HG02981 (cell line): ENCODE results near the gene KMT5B.

ENCODE experiments used
- ATAC-seq: cut with Tn5 transposase; IDR thresholded peaks from one replicate; pipeline ENCODE4 v1.9.1; 2021; ENCODE audit warnings: mild to moderate bottlenecking, moderate library complexity; ENCODE audit not compliant: unreplicated experiment

The KMT5B gene

DNA sequence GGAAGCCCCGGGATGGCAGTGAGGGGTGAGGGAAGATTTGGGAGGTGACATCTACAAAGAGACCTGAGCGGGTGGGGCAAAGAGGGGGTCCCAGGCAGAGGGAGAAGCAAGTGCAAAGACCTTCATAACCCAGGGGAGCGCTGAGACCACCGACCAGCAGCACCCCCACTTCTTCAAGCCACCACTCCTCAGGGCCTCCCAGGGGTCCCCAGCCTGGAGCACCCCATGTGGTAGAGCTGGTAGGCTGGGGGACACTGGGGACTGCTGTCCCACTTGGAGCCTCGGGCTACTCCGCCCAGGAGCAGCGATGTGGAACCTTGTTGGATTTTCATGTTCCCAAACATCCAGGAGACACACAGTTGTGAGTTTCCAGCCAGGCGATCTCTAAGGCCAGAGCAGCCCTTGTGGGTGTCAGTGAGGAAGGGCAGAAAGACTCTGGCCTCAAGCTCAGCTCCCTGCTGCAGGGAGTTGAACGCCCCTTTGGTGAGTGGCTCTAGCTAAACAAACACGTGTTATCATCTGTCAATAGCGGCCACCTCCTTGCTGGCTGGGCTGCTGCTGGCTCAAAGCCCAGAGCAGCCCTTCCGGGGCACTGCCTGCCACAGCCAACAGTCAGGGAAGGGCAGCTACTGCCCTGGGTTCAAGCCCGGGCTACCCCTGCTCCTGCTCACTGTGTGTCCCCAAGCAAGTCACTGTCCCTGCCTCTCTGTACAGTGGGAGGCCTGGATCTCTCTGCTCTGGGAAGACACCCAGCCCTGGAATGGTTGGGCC lies 66.2 kb downstream of the KMT5B start:
- no peak for ATAC-seq

DNA sequence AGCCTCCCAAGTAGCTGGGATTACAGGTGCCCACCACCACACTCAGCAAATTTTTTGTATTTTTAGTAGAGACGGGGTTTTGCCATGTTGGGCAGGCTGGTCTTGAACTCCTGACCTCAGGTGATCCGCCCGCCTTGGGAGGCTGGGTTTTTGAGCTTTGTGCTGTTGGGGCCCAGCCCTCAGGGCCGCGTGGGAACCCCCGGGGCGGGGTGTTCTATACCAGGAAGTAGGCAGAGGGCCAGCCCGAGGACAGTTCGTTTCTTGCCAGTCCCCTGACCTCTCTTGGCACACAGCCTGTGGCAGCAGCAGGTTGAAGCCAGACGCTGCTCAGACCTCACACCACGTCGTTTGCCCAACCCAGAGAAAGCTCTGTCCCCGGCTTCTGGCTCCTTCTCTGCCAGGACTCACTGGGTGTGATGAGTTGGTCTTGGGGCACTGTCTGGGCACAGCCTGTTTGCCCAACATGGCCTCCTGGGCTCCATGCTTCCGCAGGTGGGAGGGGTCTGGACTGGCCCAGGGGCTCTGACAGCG lies 67.0 kb downstream of the KMT5B start:
- ATAC-seq = no peak

DNA sequence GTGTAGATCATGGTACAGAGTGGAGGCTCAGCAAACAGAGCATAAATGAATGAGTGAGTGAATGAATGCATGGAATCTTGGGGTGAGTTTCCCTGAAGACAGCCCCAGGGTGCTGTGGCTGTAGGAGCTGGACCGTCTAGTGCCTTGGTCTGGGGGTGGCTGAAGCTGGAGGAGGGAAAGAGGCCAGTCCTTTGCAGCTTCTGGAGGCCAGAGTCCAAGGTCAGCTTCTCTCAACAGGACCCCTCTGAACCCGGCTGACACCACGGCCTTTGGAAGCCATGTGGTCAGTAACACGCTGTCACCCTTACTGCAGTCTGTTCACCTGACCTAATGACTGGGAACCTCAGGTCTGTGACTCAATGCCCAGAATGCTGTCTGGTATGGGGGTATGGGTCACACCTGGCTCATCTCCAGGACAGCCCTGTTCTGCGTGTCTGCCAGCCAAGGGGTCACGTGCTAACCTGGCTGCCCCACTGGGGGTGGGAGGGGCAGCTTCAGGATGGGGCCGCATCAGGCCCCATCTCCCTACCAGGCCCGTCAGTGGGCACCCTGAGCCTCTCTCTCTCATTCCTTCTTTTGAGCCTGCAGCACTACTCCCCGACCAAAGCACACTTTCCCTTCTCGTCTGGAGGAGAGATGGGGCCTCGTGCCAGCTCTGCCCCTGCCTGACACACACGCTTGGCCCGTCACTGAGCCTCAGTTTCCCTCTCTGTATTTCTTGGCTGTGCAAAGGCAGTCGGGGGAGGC lies 67.8 kb downstream of the KMT5B start:
- no peak for ATAC-seq

DNA sequence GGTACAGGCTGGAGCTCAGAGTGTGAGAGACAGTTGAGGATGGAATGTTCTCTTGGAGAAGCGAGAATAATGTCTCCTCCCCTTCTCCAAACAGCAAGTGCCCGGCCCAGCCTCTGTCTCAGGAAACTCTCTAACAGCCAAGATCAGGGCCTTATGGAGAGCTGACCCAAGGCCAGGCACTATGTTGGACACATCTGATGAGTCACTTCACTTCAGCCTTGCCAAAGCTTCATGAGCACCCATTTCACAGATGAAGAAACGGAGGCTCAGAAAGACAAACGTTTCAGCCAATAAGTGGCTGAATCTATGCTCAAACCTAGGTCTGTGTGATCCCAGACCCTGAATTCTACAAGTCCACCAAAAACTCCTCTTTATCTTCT lies 69.8 kb downstream of the KMT5B start:
- no peak for ATAC-seq

- ATAC-seq = no peak
Measured at GRCh38 chr11:68142441-68143309, 70.4 kb downstream of the KMT5B start.

DNA sequence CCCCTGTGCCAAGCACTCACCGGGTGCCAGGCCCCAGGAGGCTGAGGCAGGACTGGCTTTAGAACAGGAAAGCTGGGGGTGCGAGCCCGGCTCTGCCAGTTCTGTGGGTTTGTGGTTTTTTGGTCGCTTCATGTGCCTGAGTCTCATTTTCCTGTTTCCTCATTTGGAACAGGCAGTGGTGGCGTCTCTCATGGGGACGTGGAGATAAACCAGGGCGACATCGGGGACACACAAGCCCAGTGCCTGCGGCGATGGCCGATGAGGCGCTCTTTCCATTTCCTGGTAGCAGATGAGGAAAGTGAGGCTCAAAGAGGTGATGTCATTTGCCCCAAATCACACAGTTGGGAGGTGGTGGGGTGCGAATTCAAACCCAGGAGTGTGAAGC lies 71.1 kb downstream of the KMT5B start:
- ATAC-seq = no peak

DNA sequence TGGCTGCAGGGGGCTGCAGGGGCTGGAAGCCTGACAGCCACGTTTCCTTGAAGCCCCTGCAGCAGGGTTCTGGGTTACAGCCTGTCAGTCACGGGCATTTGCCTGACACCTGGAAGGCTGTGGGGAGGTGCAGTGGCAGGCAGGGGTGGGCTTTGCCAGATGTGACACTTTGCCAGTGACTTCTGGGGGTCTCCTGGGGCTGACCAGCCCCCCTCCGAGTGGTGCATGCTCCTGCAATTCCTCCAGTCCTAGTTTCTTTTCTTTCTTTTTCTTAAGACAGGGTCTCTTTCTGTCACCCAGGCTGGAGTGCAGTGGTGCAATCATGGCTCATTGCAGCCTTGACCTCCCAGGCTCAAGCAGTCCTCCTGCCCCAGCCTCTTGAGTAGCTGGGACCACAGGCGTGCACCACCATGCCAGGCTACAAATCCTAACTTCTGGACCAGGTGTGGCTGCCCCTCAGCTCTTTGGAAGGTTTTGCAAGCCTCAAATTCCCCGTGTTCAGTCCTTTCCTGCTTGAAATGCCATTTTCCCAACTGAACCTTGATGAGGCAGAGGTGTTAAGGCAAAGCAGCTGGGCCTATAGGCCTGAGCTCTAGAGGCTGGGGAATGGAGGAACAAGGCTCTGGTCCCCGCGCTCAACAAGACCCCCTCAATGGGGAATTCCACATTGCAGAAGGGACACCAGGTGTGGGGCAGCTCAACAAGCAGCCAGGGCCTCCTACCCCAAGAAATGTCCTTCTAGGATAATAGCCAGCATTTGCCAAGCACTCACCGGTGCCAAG lies 71.7 kb downstream of the KMT5B start:
- no peak for ATAC-seq

DNA sequence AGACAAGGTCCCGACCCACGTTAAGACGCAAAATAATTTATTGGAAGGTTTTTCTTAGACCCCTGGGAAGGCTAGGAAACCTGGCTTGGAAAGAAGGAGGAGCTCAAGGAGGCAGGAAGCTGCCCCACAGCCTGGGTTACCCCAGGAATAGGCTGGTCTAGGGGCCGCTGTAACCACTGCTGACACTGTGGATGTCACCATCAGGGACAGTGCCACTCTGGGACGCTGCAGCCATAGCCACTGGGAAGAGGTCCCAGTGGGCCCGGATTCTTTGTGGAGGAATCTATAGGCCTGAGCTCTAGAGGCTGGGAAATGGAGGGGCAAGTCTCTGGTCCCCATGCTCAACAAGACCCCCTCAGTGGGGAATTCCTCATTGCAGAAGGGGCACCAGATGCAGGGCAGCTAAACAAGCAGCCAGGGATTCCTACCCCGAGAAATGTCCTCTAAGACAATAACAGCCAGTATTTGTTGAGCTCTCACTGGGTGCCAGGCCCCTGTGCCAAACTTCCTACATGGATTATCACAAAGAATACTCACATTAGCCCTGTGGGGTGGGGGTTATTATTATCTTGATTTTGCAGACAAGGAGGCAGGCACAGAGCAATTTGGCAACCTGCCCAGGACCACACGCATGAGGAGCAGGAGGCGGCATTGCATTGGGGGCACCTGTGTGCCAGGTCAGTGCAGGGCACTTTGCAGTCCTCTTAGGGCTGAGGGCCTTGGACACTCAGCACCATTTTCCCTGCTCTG lies 72.4 kb downstream of the KMT5B start:
- ATAC-seq = no peak

- ATAC-seq = no peak
Measured at GRCh38 chr11:68138237-68138636, 74.9 kb downstream of the KMT5B start.

DNA sequence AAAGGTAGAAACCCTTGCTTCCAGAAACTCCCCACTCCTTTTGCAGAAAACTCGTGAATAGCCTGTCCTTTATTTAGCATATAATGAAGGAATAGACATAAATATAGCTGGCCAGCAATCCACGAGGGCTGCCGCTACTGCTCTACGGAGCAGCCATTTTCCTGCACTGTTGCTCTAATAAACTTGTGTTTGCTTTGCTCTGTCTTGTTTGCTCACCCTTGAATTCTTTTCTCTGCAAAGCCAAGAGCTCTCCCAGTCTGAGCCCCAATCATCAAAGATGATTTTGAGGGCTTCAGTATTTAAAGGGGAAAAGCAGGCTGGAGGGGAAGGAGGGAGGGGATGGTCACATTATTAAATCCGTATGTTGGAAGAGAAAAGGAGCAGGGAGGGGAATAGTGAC lies 75.3 kb downstream of the KMT5B start:
- ATAC-seq = no peak

DNA sequence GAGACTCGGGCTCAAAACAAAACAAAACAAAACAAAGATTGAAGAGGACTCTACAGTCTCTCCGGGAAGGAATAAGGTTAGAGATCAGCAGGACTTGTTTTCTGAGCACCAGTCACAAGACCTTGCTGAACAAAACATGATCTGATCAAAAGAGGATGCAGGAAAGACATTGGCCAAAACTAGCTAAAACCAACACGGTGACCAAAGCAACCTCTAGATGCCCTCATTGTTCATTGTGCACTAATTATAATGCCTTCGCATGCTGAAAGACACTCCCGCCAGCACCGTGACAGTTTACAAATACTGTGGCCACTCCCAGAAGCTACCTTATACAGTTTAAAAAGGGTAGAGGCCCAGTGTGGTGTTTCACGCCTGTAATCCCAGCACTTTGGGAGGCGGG lies 76.2 kb downstream of the KMT5B start:
- ATAC-seq = no peak

DNA sequence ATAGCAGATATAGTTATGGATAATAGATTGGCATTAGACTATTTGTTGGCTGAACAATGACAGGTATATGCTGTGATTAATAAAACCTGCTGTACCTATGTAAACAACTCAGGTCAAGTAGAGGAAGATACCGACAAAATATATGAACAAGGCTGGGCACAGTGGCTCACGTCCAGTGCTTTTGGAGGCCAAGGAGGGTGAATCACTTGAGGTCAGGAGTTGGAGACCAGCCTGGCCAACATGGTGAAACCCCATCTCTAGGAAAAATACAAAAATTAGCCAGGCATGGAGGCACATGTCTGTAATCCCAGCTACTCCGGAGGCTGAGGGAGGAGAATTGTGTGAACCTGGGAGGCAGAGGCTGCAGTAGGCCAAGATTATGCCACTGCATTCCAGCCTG lies 77.9 kb downstream of the KMT5B start:
- ATAC-seq = no peak

GRCh38 chr11:68133761-68134160 lies 79.3 kb downstream of the KMT5B start:
- no peak for ATAC-seq

- no peak for ATAC-seq
Measured at GRCh38 chr11:68130121-68130520, 83.0 kb downstream of the KMT5B start.

DNA sequence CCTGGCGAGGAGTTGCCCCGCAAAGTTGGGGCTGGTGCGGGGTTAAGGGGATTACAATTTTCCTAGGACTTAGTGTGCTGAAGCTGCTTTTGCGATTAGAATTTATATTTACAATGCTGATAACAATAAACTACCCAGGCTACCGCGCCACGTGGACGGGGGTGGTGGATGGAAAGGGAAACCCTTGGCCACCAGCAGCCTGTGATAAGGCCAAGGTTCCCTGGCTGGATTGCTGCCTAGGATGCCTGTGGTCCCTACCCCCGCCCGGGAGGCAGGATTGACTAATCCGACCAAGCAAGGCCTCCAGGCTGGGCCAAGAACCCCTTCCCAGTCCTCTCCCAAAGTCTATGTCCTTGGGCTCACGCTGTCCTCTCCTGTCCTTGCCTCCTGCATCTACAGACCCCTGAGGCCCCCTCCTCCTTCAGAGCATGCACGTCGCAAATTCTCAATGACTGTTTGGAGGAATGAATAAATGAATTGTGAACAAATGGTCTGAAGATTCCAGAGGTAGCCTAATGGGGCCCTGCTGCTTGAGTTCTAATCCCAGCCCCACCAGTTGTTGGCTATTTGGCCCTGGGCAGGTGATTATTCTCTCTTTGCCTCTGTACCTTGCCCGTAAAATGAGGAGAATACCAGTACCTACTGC lies 84.3 kb downstream of the KMT5B start:
- ATAC-seq = no peak

GRCh38 chr11:68127714-68128681 lies 85.1 kb downstream of the KMT5B start:
- no peak for ATAC-seq

DNA sequence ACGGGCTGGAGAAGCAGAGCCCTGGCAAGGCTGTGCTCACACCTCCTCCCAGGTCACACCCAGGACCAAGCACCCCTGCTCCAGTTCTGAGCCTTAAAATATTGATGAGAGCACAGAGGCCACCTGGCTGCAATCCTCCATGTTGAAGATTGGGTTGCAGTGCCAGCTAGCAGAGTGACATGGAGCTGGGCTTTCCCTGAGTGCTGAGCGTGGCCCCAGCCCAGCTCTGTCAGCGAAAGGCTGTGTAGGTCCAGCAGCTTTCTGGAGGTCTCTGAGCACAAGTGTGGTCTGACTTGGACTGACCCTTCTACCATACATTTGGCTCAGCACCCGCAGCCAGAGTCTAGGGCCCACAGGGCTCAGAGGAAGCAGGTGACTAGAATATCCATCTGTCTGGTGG lies 87.9 kb downstream of the KMT5B start:
- no peak for ATAC-seq

DNA sequence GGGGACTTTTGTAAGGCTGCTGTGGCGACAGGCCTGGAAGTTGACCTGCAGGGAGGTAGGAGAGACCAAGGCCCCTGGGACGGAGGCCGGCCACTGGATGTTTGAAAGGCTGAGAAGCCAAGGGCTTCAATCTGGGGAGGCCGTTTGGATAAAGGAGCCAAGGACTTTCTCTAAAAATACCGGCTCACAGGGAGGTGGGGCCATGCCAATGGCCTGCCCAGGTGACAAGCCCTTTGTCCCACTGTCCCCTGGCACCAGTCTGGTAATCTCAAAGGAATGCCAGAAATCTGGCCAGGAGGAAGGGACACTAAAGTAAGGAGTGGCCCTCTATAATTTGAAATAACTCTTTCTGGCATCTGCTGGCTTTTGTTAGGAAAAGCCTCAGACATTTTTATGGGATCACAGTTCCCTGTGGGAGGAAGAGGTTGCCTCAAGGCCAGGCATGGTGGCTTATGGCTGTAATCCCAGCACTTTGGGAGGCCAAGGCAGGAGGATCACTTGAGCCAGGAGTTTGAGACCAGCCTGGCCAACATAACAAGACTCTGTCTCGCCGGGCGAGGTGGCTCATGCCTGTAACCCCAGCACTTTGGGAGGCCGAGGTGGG lies 90.1 kb downstream of the KMT5B start:
- no peak for ATAC-seq
